ENCODE measurements around the gene RFX1.

DNA sequence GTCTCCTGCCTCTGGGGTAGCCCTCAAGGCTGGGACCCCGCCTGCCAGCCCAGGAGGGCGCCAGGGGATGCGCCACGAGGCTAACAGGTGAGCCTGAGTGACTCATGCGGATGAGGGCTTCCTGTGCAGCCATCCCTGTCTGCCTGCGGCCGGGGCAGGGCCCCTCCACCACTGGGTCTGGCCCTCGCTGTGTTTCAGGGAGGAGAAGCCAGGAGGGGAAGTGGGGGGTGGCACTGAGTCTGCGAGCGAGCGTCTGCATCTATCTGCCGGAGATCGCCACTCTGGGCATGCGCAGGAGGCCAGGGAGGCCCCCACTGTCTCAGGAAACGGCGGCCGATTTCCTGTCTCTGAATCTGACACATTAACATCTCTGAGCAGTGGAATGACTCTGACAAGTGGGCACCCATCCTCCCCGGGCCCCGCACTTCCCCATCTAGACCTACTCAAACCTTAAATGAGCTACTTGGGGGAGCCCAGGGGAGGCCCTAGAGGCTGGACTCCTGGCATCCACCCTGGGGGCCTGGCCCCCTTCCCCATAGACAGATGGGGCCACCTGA lies 19.7 kb downstream of the RFX1 start:
- TF ChIP-seq GABPA (IDR thresholded peaks at IDR 0.05 in 1 of 2, conservative IDR thresholded peaks at IDR 0.05 in 1 of 2) (no peak), TAF1 (conservative IDR thresholded peaks at IDR 0.05) (no peak)
- TF ChIP-seq, protein P1, sequence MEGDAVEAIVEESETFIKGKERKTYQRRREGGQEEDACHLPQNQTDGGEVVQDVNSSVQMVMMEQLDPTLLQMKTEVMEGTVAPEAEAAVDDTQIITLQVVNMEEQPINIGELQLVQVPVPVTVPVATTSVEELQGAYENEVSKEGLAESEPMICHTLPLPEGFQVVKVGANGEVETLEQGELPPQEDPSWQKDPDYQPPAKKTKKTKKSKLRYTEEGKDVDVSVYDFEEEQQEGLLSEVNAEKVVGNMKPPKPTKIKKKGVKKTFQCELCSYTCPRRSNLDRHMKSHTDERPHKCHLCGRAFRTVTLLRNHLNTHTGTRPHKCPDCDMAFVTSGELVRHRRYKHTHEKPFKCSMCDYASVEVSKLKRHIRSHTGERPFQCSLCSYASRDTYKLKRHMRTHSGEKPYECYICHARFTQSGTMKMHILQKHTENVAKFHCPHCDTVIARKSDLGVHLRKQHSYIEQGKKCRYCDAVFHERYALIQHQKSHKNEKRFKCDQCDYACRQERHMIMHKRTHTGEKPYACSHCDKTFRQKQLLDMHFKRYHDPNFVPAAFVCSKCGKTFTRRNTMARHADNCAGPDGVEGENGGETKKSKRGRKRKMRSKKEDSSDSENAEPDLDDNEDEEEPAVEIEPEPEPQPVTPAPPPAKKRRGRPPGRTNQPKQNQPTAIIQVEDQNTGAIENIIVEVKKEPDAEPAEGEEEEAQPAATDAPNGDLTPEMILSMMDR (IDR thresholded peaks at IDR 0.05; ENCODE audit: low read depth, low read length, missing input control), result no peak
- TF ChIP-seq, protein P2, sequence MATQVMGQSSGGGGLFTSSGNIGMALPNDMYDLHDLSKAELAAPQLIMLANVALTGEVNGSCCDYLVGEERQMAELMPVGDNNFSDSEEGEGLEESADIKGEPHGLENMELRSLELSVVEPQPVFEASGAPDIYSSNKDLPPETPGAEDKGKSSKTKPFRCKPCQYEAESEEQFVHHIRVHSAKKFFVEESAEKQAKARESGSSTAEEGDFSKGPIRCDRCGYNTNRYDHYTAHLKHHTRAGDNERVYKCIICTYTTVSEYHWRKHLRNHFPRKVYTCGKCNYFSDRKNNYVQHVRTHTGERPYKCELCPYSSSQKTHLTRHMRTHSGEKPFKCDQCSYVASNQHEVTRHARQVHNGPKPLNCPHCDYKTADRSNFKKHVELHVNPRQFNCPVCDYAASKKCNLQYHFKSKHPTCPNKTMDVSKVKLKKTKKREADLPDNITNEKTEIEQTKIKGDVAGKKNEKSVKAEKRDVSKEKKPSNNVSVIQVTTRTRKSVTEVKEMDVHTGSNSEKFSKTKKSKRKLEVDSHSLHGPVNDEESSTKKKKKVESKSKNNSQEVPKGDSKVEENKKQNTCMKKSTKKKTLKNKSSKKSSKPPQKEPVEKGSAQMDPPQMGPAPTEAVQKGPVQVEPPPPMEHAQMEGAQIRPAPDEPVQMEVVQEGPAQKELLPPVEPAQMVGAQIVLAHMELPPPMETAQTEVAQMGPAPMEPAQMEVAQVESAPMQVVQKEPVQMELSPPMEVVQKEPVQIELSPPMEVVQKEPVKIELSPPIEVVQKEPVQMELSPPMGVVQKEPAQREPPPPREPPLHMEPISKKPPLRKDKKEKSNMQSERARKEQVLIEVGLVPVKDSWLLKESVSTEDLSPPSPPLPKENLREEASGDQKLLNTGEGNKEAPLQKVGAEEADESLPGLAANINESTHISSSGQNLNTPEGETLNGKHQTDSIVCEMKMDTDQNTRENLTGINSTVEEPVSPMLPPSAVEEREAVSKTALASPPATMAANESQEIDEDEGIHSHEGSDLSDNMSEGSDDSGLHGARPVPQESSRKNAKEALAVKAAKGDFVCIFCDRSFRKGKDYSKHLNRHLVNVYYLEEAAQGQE (IDR thresholded peaks at IDR 0.05), result no peak
- TF ChIP-seq, protein P3, sequence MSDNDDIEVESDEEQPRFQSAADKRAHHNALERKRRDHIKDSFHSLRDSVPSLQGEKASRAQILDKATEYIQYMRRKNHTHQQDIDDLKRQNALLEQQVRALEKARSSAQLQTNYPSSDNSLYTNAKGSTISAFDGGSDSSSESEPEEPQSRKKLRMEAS (IDR thresholded peaks at IDR 0.05), result no peak

Measured in liver (tissue), 3 donors.